ENCODE measurements around the gene RBMS3. TPM values are rescaled to one million over a fixed set of nuclear protein-coding genes. Genes with fewer than 3 reads are reported as not detected.

RBMS3 gene
- total RNA-seq, 1 donor from 2014 or later: 70.0 TPM

- Histone ChIP-seq H3K36me3 (no peaks in the 10 kb centered on the region), H3K9me3 (no peaks in the 10 kb centered on the region), H3K27me3 (no peaks in the 10 kb centered on the region), H3K4me3 (no peak overlapping the region), H3K27ac (no peak overlapping the region), H3K4me1 (peaks cover 12% of the 10 kb centered on the region)
- no peak for DNase-seq (ENCODE audit: extremely low spot score in 2 of 2)
- TF ChIP-seq POLR2AphosphoS5 (IDR thresholded peaks at IDR 0.05; ENCODE audit: insufficient read depth in 1 of 2, low read depth in 1 of 2): no peak
- no peak for TF ChIP-seq POLR2A (IDR thresholded peaks at IDR 0.05)
- TF ChIP-seq, protein P1, sequence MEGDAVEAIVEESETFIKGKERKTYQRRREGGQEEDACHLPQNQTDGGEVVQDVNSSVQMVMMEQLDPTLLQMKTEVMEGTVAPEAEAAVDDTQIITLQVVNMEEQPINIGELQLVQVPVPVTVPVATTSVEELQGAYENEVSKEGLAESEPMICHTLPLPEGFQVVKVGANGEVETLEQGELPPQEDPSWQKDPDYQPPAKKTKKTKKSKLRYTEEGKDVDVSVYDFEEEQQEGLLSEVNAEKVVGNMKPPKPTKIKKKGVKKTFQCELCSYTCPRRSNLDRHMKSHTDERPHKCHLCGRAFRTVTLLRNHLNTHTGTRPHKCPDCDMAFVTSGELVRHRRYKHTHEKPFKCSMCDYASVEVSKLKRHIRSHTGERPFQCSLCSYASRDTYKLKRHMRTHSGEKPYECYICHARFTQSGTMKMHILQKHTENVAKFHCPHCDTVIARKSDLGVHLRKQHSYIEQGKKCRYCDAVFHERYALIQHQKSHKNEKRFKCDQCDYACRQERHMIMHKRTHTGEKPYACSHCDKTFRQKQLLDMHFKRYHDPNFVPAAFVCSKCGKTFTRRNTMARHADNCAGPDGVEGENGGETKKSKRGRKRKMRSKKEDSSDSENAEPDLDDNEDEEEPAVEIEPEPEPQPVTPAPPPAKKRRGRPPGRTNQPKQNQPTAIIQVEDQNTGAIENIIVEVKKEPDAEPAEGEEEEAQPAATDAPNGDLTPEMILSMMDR (IDR thresholded peaks at IDR 0.05): no peak
- intact Hi-C loops (cut with DNase I): no loop called here
Measured at GRCh38 chr3:29536016-29536758, 255.3 kb downstream of the RBMS3 start.

GRCh38 chr3:29537889-29538609 lies 257.2 kb downstream of the RBMS3 start:
- no peaks in the 10 kb centered on the region for H3K9me3 ChIP-seq
- no peak for TF ChIP-seq POLR2A (IDR thresholded peaks at IDR 0.05)
- no peak for TF ChIP-seq POLR2AphosphoS5 (IDR thresholded peaks at IDR 0.05; ENCODE audit: insufficient read depth in 1 of 2, low read depth in 1 of 2)
- TF ChIP-seq, protein P1 (IDR thresholded peaks at IDR 0.05): no peak
- intact Hi-C loops (cut with DNase I): no loop called here
- no peaks in the 10 kb centered on the region for H3K36me3 ChIP-seq
- DNase-seq (ENCODE audit: extremely low spot score in 2 of 2): no peak
- H3K4me3 ChIP-seq: no peak overlapping the region
- no peaks in the 10 kb centered on the region for H3K27me3 ChIP-seq
- H3K27ac ChIP-seq: no peak overlapping the region
- H3K4me1 ChIP-seq: peaks cover 12% of the 10 kb centered on the region

DNA sequence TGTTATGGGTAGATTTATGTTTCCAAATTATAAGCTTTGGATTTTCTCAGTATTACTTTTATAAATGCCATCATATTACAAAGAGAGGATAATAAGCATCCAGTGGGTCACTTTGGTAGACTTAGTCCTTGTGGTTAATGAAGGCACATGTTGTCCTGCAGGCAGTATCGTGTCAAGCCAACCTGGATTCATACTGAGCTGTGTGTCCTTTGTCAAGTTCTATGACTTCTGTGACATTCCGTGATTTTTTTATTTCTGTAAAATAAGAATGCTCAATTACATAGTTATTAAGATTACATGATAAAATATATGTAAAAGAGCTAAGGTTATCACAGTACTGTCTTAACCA lies 257.7 kb downstream of the RBMS3 start:
- Histone ChIP-seq H3K4me1 (peaks cover 12% of the 10 kb centered on the region), H3K9me3 (no peaks in the 10 kb centered on the region), H3K4me3 (no peak overlapping the region), H3K27me3 (no peaks in the 10 kb centered on the region), H3K36me3 (no peaks in the 10 kb centered on the region), H3K27ac (no peak overlapping the region)
- intact Hi-C loops (cut with DNase I): no loop called here
- no peak for DNase-seq (ENCODE audit: extremely low spot score in 2 of 2)
- TF ChIP-seq POLR2AphosphoS5 (IDR thresholded peaks at IDR 0.05; ENCODE audit: insufficient read depth in 1 of 2, low read depth in 1 of 2): no peak
- TF ChIP-seq, protein P1 (IDR thresholded peaks at IDR 0.05): no peak
- no peak for TF ChIP-seq POLR2A (IDR thresholded peaks at IDR 0.05)

GRCh38 chr3:29540544-29540943 lies 259.7 kb downstream of the RBMS3 start:
- Histone ChIP-seq H3K4me1 (peaks cover 18% of the 10 kb centered on the region), H3K9me3 (no peaks in the 10 kb centered on the region), H3K27me3 (no peaks in the 10 kb centered on the region), H3K27ac (no peak overlapping the region), H3K36me3 (no peaks in the 10 kb centered on the region), H3K4me3 (no peak overlapping the region)
- TF ChIP-seq POLR2AphosphoS5 (IDR thresholded peaks at IDR 0.05; ENCODE audit: insufficient read depth in 1 of 2, low read depth in 1 of 2): no peak
- TF ChIP-seq POLR2A (IDR thresholded peaks at IDR 0.05): no peak
- TF ChIP-seq, protein P1 (IDR thresholded peaks at IDR 0.05): no peak
- DNase-seq (ENCODE audit: extremely low spot score in 2 of 2): no peak
- intact Hi-C loops (cut with DNase I): no loop called here

All from vagina (tissue), 2 donors.